ENCODE results near the gene HCCS. TPM values are rescaled to one million over a fixed set of nuclear protein-coding genes. Genes with fewer than 3 reads are reported as not detected.

HCCS gene
- total RNA-seq, 1 donor from 2014 or later = 12.5 TPM

DNA sequence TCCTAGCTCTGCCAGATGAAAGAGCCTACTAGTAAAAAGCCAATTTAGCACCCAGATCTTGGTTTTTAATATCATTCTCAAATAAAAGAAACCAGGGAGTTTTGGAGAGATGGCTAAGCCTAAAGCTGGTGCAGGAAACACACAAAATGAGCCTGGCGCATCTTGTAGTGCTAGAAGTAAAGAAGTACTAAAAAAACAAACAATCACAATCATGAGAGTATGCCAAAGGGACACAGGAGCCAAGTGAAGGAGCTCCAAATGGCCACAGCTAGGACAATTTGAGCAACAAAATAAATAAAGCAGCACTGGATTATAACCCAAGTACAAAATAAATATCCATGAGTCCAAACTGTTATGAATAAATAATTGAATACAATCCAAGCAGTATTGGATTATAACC lies 37.8 kb upstream of the HCCS start:
- no peaks in the 10 kb centered on the region for H3K36me3 ChIP-seq
- TF ChIP-seq POLR2AphosphoS5 (IDR thresholded peaks at IDR 0.05; ENCODE audit: insufficient read depth in 1 of 2, low read depth in 1 of 2) = no peak
- no peak for TF ChIP-seq POLR2A (IDR thresholded peaks at IDR 0.05)
- TF ChIP-seq, protein P1, sequence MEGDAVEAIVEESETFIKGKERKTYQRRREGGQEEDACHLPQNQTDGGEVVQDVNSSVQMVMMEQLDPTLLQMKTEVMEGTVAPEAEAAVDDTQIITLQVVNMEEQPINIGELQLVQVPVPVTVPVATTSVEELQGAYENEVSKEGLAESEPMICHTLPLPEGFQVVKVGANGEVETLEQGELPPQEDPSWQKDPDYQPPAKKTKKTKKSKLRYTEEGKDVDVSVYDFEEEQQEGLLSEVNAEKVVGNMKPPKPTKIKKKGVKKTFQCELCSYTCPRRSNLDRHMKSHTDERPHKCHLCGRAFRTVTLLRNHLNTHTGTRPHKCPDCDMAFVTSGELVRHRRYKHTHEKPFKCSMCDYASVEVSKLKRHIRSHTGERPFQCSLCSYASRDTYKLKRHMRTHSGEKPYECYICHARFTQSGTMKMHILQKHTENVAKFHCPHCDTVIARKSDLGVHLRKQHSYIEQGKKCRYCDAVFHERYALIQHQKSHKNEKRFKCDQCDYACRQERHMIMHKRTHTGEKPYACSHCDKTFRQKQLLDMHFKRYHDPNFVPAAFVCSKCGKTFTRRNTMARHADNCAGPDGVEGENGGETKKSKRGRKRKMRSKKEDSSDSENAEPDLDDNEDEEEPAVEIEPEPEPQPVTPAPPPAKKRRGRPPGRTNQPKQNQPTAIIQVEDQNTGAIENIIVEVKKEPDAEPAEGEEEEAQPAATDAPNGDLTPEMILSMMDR (IDR thresholded peaks at IDR 0.05) = no peak
- intact Hi-C loops (cut with DNase I) = no loop called here
- H3K4me1 ChIP-seq = no peaks in the 10 kb centered on the region
- H3K4me3 ChIP-seq = no peak overlapping the region
- no peaks in the 10 kb centered on the region for H3K27me3 ChIP-seq
- no peak overlapping the region for H3K27ac ChIP-seq
- H3K9me3 ChIP-seq = no peaks in the 10 kb centered on the region
- DNase-seq (ENCODE audit: extremely low spot score in 2 of 2) = no peak

DNA sequence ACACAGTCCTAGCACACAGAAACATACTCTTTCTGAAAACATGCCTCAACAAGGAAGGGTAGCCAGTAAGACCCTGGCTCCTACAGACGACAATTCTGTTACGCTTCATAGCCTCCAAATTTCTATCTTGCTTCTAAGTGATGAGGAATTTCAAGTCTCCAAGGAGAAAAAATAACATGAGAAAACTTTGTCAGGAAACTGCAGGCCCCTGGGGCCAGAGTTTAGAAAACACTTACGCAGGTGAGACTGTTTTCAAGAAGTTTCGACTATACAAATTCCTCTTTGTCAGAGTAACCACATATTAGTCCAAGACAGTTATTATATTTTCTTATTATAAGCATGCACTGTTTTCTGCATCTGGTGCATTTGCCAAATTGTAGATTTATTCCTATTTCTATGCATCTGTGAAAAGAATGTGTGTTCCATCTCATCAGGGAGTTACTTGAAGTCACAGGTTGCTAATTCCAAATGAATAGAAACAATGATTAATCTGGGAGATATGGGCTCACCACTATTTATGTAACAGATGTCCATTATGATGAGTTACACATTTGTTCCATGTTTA lies 30.3 kb upstream of the HCCS start:
- no peak for TF ChIP-seq POLR2A (IDR thresholded peaks at IDR 0.05)
- TF ChIP-seq POLR2AphosphoS5 (IDR thresholded peaks at IDR 0.05; ENCODE audit: insufficient read depth in 1 of 2, low read depth in 1 of 2) = no peak
- TF ChIP-seq, protein P1 (IDR thresholded peaks at IDR 0.05) = no peak
- H3K36me3 ChIP-seq = no peaks in the 10 kb centered on the region
- no peak overlapping the region for H3K4me3 ChIP-seq
- no peak overlapping the region for H3K27ac ChIP-seq
- intact Hi-C loops (cut with DNase I) = no loop called here
- no peaks in the 10 kb centered on the region for H3K27me3 ChIP-seq
- no peak for DNase-seq (ENCODE audit: extremely low spot score in 2 of 2)
- H3K4me1 ChIP-seq = no peaks in the 10 kb centered on the region
- no peaks in the 10 kb centered on the region for H3K9me3 ChIP-seq

DNA sequence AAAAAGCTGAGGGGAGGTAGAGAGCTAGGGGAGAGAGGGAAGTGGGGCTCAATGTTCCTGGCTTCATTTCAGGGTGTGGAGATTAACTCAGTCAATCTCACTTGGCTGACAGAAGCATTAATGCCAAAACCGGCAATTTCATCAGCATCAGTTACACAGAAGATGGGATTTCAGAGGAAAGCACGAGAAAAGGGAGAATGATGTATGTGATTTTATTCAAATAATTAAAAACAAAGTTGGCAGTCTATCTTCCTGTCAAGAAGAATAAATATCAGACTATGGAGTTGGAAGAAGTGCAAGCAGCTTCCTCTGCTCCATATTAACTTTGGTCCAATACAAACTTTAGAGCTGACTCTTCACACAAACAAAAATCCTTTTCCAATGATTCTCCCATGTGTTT lies 29.6 kb upstream of the HCCS start:
- intact Hi-C loops (cut with DNase I) = no loop called here
- Histone ChIP-seq H3K4me1 (no peaks in the 10 kb centered on the region), H3K4me3 (no peak overlapping the region), H3K36me3 (no peaks in the 10 kb centered on the region), H3K9me3 (no peaks in the 10 kb centered on the region), H3K27me3 (no peaks in the 10 kb centered on the region), H3K27ac (no peak overlapping the region)
- TF ChIP-seq, protein P1 (IDR thresholded peaks at IDR 0.05) = no peak
- TF ChIP-seq POLR2A (IDR thresholded peaks at IDR 0.05) = no peak
- no peak for TF ChIP-seq POLR2AphosphoS5 (IDR thresholded peaks at IDR 0.05; ENCODE audit: insufficient read depth in 1 of 2, low read depth in 1 of 2)
- no peak for DNase-seq (ENCODE audit: extremely low spot score in 2 of 2)

DNA sequence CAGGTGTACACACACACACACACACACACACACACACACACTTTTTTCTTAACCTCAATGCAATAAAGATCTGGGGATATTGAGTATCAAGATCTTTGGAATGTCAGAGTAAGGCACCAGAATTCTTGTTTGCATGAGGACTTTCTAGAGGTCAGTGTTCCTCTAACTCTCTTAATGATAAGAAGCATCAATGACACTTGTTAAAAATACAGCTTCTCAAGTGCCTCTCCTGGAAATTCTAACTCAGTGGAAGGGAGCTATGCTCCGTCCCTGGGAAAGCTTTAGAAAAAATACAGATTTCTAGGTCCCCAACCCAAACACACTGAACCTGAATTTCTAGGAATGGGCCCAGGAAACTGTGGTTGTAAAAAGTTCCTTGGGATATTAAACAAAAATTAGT lies 25.8 kb upstream of the HCCS start:
- intact Hi-C loops (cut with DNase I) = no loop called here
- DNase-seq (ENCODE audit: extremely low spot score in 2 of 2) = no peak
- TF ChIP-seq, protein P1 (IDR thresholded peaks at IDR 0.05) = no peak
- TF ChIP-seq POLR2A (IDR thresholded peaks at IDR 0.05) = no peak
- TF ChIP-seq POLR2AphosphoS5 (IDR thresholded peaks at IDR 0.05; ENCODE audit: insufficient read depth in 1 of 2, low read depth in 1 of 2) = no peak
- Histone ChIP-seq H3K27me3 (no peaks in the 10 kb centered on the region), H3K9me3 (no peaks in the 10 kb centered on the region), H3K4me3 (no peak overlapping the region), H3K27ac (no peak overlapping the region), H3K4me1 (no peaks in the 10 kb centered on the region), H3K36me3 (no peaks in the 10 kb centered on the region)

DNA sequence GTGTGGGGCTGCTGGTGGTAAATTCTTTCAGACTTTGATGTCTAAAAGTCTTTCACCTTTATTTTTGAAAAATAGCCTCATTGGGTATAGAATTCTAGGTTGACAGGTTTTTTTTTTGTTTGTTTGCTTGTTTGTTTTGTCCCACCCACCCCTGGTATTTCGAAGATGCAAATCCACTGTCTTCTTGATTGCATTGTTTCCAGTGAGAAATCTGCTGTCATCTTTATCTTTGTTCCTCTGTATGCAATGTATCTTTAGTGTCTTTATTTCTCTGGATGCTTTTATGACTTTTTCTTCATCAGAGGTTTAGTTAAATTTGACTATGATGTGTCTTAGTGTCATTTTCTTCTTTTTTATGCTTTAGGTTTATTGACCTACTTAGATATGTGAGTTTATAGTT lies 21.3 kb upstream of the HCCS start:
- Histone ChIP-seq H3K27ac (no peak overlapping the region), H3K9me3 (no peaks in the 10 kb centered on the region), H3K27me3 (no peaks in the 10 kb centered on the region), H3K4me3 (no peak overlapping the region), H3K36me3 (no peaks in the 10 kb centered on the region), H3K4me1 (no peaks in the 10 kb centered on the region)
- intact Hi-C loops (cut with DNase I) = no loop called here
- TF ChIP-seq POLR2A (IDR thresholded peaks at IDR 0.05) = no peak
- no peak for DNase-seq (ENCODE audit: extremely low spot score in 2 of 2)
